Astrocyte (in vitro differentiated cells and primary cell): Measurements from ENCODE around the gene MCCC1.

Source experiments
- EZH2 ChIP-seq: IDR thresholded peaks from 2 replicates; pipeline ENCODE4 v1.6.1; 2012; ENCODE audit warnings: mild to moderate bottlenecking, low read length, inconsistent platforms; ENCODE audit not compliant: insufficient read depth
- TF ChIP-seq, protein P1 (sequence below): IDR thresholded peaks from 2 replicates; pipeline ENCODE4 v1.5.1; 2011; ENCODE audit warnings: low read depth, mild to moderate bottlenecking, inconsistent platforms, low read length, moderate library complexity; ENCODE audit not compliant: insufficient read depth

DNA sequence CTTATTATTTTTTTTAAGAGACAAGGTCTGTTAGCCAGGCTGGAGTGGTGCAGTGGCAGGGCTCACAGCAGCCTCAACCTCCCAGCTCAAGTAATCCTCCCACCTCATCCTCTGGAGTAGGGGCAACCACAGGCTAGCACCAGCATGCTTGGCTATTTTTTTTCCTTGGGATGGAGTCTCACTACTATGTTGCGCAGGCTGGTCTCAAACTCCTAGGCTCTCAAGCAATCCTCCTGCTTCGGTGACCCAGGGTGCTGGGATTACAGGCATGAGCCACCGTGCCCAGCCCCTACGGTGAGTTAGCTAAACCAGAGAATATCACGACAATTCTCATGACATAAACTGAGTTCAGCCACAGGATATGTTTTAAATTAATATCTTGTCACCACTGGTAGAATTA is 120.9 kb downstream of the MCCC1 start:
- TF ChIP-seq, protein P1, sequence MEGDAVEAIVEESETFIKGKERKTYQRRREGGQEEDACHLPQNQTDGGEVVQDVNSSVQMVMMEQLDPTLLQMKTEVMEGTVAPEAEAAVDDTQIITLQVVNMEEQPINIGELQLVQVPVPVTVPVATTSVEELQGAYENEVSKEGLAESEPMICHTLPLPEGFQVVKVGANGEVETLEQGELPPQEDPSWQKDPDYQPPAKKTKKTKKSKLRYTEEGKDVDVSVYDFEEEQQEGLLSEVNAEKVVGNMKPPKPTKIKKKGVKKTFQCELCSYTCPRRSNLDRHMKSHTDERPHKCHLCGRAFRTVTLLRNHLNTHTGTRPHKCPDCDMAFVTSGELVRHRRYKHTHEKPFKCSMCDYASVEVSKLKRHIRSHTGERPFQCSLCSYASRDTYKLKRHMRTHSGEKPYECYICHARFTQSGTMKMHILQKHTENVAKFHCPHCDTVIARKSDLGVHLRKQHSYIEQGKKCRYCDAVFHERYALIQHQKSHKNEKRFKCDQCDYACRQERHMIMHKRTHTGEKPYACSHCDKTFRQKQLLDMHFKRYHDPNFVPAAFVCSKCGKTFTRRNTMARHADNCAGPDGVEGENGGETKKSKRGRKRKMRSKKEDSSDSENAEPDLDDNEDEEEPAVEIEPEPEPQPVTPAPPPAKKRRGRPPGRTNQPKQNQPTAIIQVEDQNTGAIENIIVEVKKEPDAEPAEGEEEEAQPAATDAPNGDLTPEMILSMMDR = no peak
- no peak for TF ChIP-seq EZH2
